Measurements from ENCODE around the gene VASH2.

DNA sequence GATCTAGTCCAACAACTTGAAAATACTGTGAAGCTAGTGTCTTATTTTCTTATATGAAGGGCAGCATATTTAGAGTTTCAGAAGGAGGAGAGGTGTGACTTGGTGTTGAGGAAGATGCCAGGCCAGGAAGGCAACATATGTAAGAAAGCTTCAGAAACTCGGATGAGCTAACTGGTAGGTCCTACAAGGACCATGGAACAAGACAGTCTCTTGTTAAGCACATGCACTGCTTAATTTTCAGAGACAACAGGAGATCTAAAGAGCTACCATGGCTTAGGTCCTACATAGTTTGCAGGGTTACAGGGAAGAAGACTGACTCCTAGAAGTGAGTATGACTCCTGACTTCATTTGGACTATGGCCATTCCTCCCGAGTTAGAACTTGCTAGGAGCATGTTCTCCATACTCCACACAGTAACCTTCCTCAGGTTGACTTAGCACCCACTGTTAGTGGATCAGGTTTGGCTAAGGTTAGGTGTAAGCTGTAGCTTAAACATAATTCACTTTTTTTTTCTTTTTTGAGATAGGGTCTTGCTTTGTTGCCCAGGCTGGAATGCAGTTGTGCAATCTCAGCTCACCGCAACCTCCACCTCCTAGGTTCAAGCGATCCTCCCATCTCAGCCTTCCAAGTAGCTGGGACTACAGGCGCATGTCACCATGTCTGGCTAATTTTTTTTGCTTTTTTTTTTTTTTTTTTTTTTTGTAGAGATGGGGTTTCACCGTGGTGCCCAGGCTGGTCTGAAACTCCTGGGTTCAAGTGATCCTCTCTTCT is 34.4 kb downstream of the VASH2 start:
- TF ChIP-seq CTCF (IDR thresholded peaks at IDR 0.05) (no peak), POLR2AphosphoS5 (IDR thresholded peaks at IDR 0.05; ENCODE audit: insufficient read depth in 1 of 2, low read depth in 1 of 2) (no peak)

All from vagina (tissue), 2 donors.